SK-N-SH treated with all-trans-retinoic acid at 6 μM for 48 hours (cell line): ENCODE results near the gene RNF19B.

Experiments
- ARNTL ChIP-seq: fragments of 450-650 bp; formaldehyde crosslinking; IDR thresholded peaks from 2 replicates; pipeline ENCODE4 v1.5.0; 2020; ENCODE audit warnings: low read depth, mild to moderate bottlenecking, moderate library complexity, borderline replicate concordance
- ESRRG ChIP-seq: fragments of 250-450 bp; sonication (Bioruptor Pico); IDR thresholded peaks from 2 replicates; pipeline ENCODE4 v1.6.1; 2021; ENCODE audit warnings: mild to moderate bottlenecking
- PPARA ChIP-seq: fragments of 250-450 bp; sonication (Bioruptor Pico); IDR thresholded peaks from 2 replicates; pipeline ENCODE4 v1.5.0; 2020; ENCODE audit warnings: mild to moderate bottlenecking, borderline replicate concordance
- RARB ChIP-seq: fragments of 250-450 bp; sonication (Bioruptor Pico); IDR thresholded peaks from 2 replicates; pipeline ENCODE4 v1.8.0; 2021; ENCODE audit warnings: mild to moderate bottlenecking, moderate library complexity
- SNAI2 ChIP-seq: fragments of 250-450 bp; sonication (Bioruptor Pico); IDR thresholded peaks from 2 replicates; pipeline ENCODE4 v1.5.0; 2020; ENCODE audit warnings: mild to moderate bottlenecking, moderate library complexity
- ZC3H10 ChIP-seq: fragments of 250-450 bp; sonication (Bioruptor Pico); IDR thresholded peaks from 2 replicates; pipeline ENCODE4 v1.5.1; 2021; ENCODE audit warnings: mild to moderate bottlenecking, moderate library complexity
- ZFP3 ChIP-seq: fragments of 250-450 bp; sonication (Bioruptor Pico); IDR thresholded peaks from 2 replicates; pipeline ENCODE4 v1.5.0; 2020; ENCODE audit warnings: mild to moderate bottlenecking, moderate library complexity
- ZNF8 ChIP-seq: fragments of 450-650 bp; formaldehyde crosslinking; IDR thresholded peaks from 2 replicates; pipeline ENCODE4 v1.5.0; 2020; ENCODE audit warnings: mild to moderate bottlenecking, moderate library complexity
- TF ChIP-seq, protein P1 (sequence below): fragments of 250-450 bp; sonication (Bioruptor Pico); IDR thresholded peaks from 2 replicates; pipeline ENCODE4 v1.5.1; 2021; ENCODE audit warnings: mild to moderate bottlenecking, moderate library complexity
- TF ChIP-seq, protein P2 (sequence below): fragments of 250-450 bp; sonication (Bioruptor Pico); IDR thresholded peaks from 2 replicates; pipeline ENCODE4 v1.8.0; 2020; ENCODE audit warnings: mild to moderate bottlenecking, moderate library complexity, borderline replicate concordance

DNA sequence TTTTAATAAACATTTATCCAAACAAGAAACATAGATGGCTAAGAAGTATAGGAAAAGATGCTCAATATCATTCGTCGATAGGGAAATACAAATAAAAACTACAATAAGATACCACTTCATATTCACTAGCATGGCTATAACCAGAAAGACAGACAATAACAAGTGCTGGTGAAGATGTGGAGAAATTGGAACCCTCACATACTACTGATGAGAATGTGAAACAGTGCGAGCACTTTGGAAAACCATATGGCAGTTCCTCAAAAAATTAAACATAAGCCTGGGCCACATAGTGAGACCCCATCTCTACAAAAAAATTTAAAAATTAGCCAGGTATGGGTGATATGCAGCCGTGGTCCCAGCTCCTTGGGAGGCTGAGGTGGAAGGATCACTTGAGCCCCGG lies 54.3 kb downstream of the RNF19B start:
- TF ChIP-seq, protein P1, sequence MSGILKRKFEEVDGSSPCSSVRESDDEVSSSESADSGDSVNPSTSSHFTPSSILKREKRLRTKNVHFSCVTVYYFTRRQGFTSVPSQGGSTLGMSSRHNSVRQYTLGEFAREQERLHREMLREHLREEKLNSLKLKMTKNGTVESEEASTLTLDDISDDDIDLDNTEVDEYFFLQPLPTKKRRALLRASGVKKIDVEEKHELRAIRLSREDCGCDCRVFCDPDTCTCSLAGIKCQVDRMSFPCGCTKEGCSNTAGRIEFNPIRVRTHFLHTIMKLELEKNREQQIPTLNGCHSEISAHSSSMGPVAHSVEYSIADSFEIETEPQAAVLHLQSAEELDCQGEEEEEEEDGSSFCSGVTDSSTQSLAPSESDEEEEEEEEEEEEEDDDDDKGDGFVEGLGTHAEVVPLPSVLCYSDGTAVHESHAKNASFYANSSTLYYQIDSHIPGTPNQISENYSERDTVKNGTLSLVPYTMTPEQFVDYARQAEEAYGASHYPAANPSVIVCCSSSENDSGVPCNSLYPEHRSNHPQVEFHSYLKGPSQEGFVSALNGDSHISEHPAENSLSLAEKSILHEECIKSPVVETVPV: no peak
- TF ChIP-seq ZNF8 (CRISPR knock-in tag) (no peak), ZC3H10 (CRISPR knock-in tag) (no peak), ZFP3 (CRISPR knock-in tag) (no peak), ARNTL (CRISPR knock-in tag) (no peak), RARB (CRISPR knock-in tag) (no peak), ESRRG (CRISPR knock-in tag) (no peak), PPARA (CRISPR knock-in tag) (no peak), SNAI2 (no peak)
- TF ChIP-seq, protein P2, sequence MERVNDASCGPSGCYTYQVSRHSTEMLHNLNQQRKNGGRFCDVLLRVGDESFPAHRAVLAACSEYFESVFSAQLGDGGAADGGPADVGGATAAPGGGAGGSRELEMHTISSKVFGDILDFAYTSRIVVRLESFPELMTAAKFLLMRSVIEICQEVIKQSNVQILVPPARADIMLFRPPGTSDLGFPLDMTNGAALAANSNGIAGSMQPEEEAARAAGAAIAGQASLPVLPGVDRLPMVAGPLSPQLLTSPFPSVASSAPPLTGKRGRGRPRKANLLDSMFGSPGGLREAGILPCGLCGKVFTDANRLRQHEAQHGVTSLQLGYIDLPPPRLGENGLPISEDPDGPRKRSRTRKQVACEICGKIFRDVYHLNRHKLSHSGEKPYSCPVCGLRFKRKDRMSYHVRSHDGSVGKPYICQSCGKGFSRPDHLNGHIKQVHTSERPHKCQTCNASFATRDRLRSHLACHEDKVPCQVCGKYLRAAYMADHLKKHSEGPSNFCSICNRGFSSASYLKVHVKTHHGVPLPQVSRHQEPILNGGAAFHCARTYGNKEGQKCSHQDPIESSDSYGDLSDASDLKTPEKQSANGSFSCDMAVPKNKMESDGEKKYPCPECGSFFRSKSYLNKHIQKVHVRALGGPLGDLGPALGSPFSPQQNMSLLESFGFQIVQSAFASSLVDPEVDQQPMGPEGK (CRISPR knock-in tag): no peak
